Brain microvascular endothelial cell (primary cell): Measurements from ENCODE around the gene CSTF2T.
"Not testable (repeated sequence)": the region's sequence is repeated elsewhere in the genome, so short reads cannot be mapped to it uniquely, and the experiment has no call there.

Experiments used
- DNase-seq: peaks from one replicate; pipeline ENCODE4 v3.0.0-alpha.2; 2020
- H3K27ac ChIP-seq: fragments of 250-450 bp; sonication (Bioruptor Pico); 2 replicates; pipeline ENCODE4 v1.5.1; 2020; ENCODE audit warnings: mild to moderate bottlenecking, moderate library complexity
- H3K27me3 ChIP-seq: fragments of 250-450 bp; sonication (Bioruptor Pico); replicated peaks from 2 replicates; pipeline ENCODE4 v1.5.1; 2020; ENCODE audit warnings: mild to moderate bottlenecking
- H3K36me3 ChIP-seq: fragments of 250-450 bp; sonication (Bioruptor Pico); replicated peaks from 2 replicates; pipeline ENCODE4 v1.5.1; 2020; ENCODE audit warnings: mild to moderate bottlenecking
- H3K4me3 ChIP-seq: 2 replicates; pipeline ENCODE4 v1.5.1; 2011; ENCODE audit warnings: low read depth, mild to moderate bottlenecking, control low read depth, low read length, moderate library complexity
- in situ Hi-C: cut with HindIII; loops from 2 replicates; pipeline ENCODE4 v1.10.0; 2017; ENCODE audit warnings: low sequenced_read_pairs, low pct_ligation_motif_present
- TF ChIP-seq, protein P1 (sequence below): IDR thresholded peaks from 2 replicates; pipeline ENCODE4 v1.5.1; 2011; ENCODE audit warnings: low read depth, mild to moderate bottlenecking, moderate library complexity, low read length, control low read depth, inconsistent platforms; ENCODE audit errors: missing control alignments

The CSTF2T gene

GRCh38 chr10:51694086-51694768, 5.2 kb downstream of the CSTF2T start:
- H3K4me3 ChIP-seq = no peak overlapping the region

GRCh38 chr10:51691135-51691534, 8.3 kb downstream of the CSTF2T start:
- Histone ChIP-seq H3K4me3 (no peak overlapping the region), H3K36me3 (no peaks in the 10 kb centered on the region), H3K27ac (no peak overlapping the region), H3K27me3 (no peaks in the 10 kb centered on the region)
- TF ChIP-seq, protein P1, sequence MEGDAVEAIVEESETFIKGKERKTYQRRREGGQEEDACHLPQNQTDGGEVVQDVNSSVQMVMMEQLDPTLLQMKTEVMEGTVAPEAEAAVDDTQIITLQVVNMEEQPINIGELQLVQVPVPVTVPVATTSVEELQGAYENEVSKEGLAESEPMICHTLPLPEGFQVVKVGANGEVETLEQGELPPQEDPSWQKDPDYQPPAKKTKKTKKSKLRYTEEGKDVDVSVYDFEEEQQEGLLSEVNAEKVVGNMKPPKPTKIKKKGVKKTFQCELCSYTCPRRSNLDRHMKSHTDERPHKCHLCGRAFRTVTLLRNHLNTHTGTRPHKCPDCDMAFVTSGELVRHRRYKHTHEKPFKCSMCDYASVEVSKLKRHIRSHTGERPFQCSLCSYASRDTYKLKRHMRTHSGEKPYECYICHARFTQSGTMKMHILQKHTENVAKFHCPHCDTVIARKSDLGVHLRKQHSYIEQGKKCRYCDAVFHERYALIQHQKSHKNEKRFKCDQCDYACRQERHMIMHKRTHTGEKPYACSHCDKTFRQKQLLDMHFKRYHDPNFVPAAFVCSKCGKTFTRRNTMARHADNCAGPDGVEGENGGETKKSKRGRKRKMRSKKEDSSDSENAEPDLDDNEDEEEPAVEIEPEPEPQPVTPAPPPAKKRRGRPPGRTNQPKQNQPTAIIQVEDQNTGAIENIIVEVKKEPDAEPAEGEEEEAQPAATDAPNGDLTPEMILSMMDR = no peak
- no peak for DNase-seq
- in situ Hi-C loops = no loop called here

More at GRCh38 chr10:51694086-51694768, 5.2 kb downstream of the CSTF2T start:
- no peaks in the 10 kb centered on the region for H3K36me3 ChIP-seq
- H3K27ac ChIP-seq = no peak overlapping the region
- no peak for DNase-seq
- no peaks in the 10 kb centered on the region for H3K27me3 ChIP-seq
- TF ChIP-seq, protein P1 = no peak
- in situ Hi-C loops = no loop called here

- Histone ChIP-seq H3K27ac (no peak overlapping the region), H3K4me3 (no peak overlapping the region), H3K36me3 (no peaks in the 10 kb centered on the region), H3K27me3 (no peaks in the 10 kb centered on the region)
- in situ Hi-C loops = no loop called here
- DNase-seq = no peak
- TF ChIP-seq, protein P1 = no peak
Measured at GRCh38 chr10:51689536-51689935, 9.9 kb downstream of the CSTF2T start.

- H3K27ac ChIP-seq, DNase-seq, in situ Hi-C loops, H3K4me3 ChIP-seq, H3K36me3 ChIP-seq, H3K27me3 ChIP-seq: not testable (repeated sequence)
Measured at GRCh38 chr10:51688826-51689225, 10.6 kb downstream of the CSTF2T start.

DNA sequence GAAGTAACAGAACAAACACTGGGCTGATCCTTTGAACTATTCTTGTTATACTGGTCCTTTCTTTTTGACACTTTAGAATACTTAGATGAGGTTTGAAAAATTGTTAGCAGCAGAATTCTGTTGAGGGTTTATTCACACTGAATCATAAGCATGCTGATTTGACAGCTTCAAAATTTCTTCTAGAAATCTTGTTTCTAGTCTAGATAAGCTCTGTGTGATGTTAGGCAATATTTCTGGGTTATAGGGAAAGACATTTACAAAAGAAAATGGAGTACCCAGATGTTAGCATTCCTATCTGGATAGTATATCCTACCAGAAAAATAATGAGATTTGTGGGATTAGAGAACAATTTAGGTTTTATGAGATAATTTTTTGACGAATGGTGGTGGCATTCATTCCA, 12.1 kb downstream of the CSTF2T start:
- in situ Hi-C loops = no loop called here
- Histone ChIP-seq H3K27me3 (no peaks in the 10 kb centered on the region), H3K27ac (no peak overlapping the region), H3K36me3 (no peaks in the 10 kb centered on the region), H3K4me3 (no peak overlapping the region)
- no peak for DNase-seq
- TF ChIP-seq, protein P1 = no peak

GRCh38 chr10:51685768-51686167, 13.6 kb downstream of the CSTF2T start:
- in situ Hi-C loops = no loop called here
- TF ChIP-seq, protein P1 = no peak
- no peak overlapping the region for H3K27ac ChIP-seq
- H3K36me3 ChIP-seq = no peaks in the 10 kb centered on the region
- no peaks in the 10 kb centered on the region for H3K27me3 ChIP-seq
- no peak for DNase-seq
- no peak overlapping the region for H3K4me3 ChIP-seq
